ENCODE measurements around the gene FRMD3. TPM values are rescaled to one million over a fixed set of nuclear protein-coding genes. Genes with fewer than 3 reads are reported as not detected.

Gene FRMD3
- polyA plus RNA-seq, 1 donor from 2014 or later = 13.0 TPM

GRCh38 chr9:83511051-83511450 is 27.1 kb downstream of the FRMD3 start:
- Histone ChIP-seq H3K9ac (ENCODE audit: low read length) (no peak overlapping the region), H3K36me3 (ENCODE audit: insufficient read depth, low read length) (no peaks in the 10 kb centered on the region), H3K79me2 (replicated peaks; ENCODE audit: insufficient read depth, low read length) (no peaks in the 10 kb centered on the region), H3F3A (ENCODE audit: insufficient read depth, low read length, poor library complexity, severe bottlenecking) (no peaks in the 10 kb centered on the region), H4K20me1 (ENCODE audit: insufficient read depth) (no peaks in the 10 kb centered on the region), H2AFZ (ENCODE audit: low read depth, low read length) (no peak overlapping the region), H3K4me3 (ENCODE audit: low read length) (no peak overlapping the region), H3K9me2 (ENCODE audit: insufficient read depth, low read length) (no peaks in the 10 kb centered on the region), H3K9me3 (ENCODE audit: low read length) (no peaks in the 10 kb centered on the region), H3K27ac (ENCODE audit: low read length) (no peak overlapping the region), H3K27me3 (ENCODE audit: insufficient read depth, low read depth, low read length) (no peaks in the 10 kb centered on the region), H3K4me2 (ENCODE audit: low read length) (no peak overlapping the region)
- TF ChIP-seq EZH2 (IDR thresholded peaks at IDR 0.05; ENCODE audit: borderline replicate concordance, insufficient read depth, low read length, poor library complexity, severe bottlenecking) (no peak), REST (IDR thresholded peaks at IDR 0.05; ENCODE audit: borderline replicate concordance) (no peak), TAF1 (IDR thresholded peaks at IDR 0.05; ENCODE audit: low read depth) (no peak), MXI1 (conservative IDR thresholded peaks at IDR 0.05; ENCODE audit: poor library complexity, severe bottlenecking) (no peak), SMC3 (conservative IDR thresholded peaks at IDR 0.05; ENCODE audit: poor library complexity) (no peak), RAD21 (conservative IDR thresholded peaks at IDR 0.05) (no peak), EP300 (conservative IDR thresholded peaks at IDR 0.05; ENCODE audit: poor library complexity, severe bottlenecking) (no peak), POLR2AphosphoS5 (IDR thresholded peaks at IDR 0.05) (no peak)
- TF ChIP-seq, protein P1, sequence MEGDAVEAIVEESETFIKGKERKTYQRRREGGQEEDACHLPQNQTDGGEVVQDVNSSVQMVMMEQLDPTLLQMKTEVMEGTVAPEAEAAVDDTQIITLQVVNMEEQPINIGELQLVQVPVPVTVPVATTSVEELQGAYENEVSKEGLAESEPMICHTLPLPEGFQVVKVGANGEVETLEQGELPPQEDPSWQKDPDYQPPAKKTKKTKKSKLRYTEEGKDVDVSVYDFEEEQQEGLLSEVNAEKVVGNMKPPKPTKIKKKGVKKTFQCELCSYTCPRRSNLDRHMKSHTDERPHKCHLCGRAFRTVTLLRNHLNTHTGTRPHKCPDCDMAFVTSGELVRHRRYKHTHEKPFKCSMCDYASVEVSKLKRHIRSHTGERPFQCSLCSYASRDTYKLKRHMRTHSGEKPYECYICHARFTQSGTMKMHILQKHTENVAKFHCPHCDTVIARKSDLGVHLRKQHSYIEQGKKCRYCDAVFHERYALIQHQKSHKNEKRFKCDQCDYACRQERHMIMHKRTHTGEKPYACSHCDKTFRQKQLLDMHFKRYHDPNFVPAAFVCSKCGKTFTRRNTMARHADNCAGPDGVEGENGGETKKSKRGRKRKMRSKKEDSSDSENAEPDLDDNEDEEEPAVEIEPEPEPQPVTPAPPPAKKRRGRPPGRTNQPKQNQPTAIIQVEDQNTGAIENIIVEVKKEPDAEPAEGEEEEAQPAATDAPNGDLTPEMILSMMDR (IDR thresholded peaks at IDR 0.05; ENCODE audit: poor library complexity, severe bottlenecking) = no peak

- H4K20me1 ChIP-seq (ENCODE audit: insufficient read depth) = no peaks in the 10 kb centered on the region
- H3F3A ChIP-seq (ENCODE audit: insufficient read depth, low read length, poor library complexity, severe bottlenecking) = no peaks in the 10 kb centered on the region
- no peaks in the 10 kb centered on the region for H3K9me2 ChIP-seq (ENCODE audit: insufficient read depth, low read length)
- TF ChIP-seq EP300 (conservative IDR thresholded peaks at IDR 0.05; ENCODE audit: poor library complexity, severe bottlenecking) (no peak), POLR2AphosphoS5 (IDR thresholded peaks at IDR 0.05) (no peak), REST (IDR thresholded peaks at IDR 0.05; ENCODE audit: borderline replicate concordance) (no peak), EZH2 (IDR thresholded peaks at IDR 0.05; ENCODE audit: borderline replicate concordance, insufficient read depth, low read length, poor library complexity, severe bottlenecking) (no peak), SMC3 (conservative IDR thresholded peaks at IDR 0.05; ENCODE audit: poor library complexity) (no peak), TAF1 (IDR thresholded peaks at IDR 0.05; ENCODE audit: low read depth) (no peak), RAD21 (conservative IDR thresholded peaks at IDR 0.05) (no peak), MXI1 (conservative IDR thresholded peaks at IDR 0.05; ENCODE audit: poor library complexity, severe bottlenecking) (no peak)
- TF ChIP-seq, protein P1 (IDR thresholded peaks at IDR 0.05; ENCODE audit: poor library complexity, severe bottlenecking) = no peak
- no peak overlapping the region for H3K4me2 ChIP-seq (ENCODE audit: low read length)
- no peak overlapping the region for H2AFZ ChIP-seq (ENCODE audit: low read depth, low read length)
- H3K79me2 ChIP-seq (replicated peaks; ENCODE audit: insufficient read depth, low read length) = no peaks in the 10 kb centered on the region
- H3K4me3 ChIP-seq (ENCODE audit: low read length) = no peak overlapping the region
- no peaks in the 10 kb centered on the region for H3K9me3 ChIP-seq (ENCODE audit: low read length)
- H3K27me3 ChIP-seq (ENCODE audit: insufficient read depth, low read depth, low read length) = no peaks in the 10 kb centered on the region
- no peaks in the 10 kb centered on the region for H3K36me3 ChIP-seq (ENCODE audit: insufficient read depth, low read length)
- no peak overlapping the region for H3K27ac ChIP-seq (ENCODE audit: low read length)
- no peak overlapping the region for H3K9ac ChIP-seq (ENCODE audit: low read length)
Observed at GRCh38 chr9:83509402-83509801, 28.8 kb downstream of the FRMD3 start.

All from neural cell (in vitro differentiated cells).